GM18508 (cell line): Measurements from ENCODE around the gene CAPN1.
"Not testable (repeated sequence)": the region's sequence is repeated elsewhere in the genome, so short reads cannot be mapped to it uniquely, and the experiment has no call there.

Experiments used
- ATAC-seq: cut with Tn5 transposase; IDR thresholded peaks from one replicate; pipeline ENCODE4 v1.9.1; 2021; ENCODE audit warnings: moderate number of reproducible peaks; ENCODE audit not compliant: insufficient read depth, unreplicated experiment

Gene CAPN1

DNA sequence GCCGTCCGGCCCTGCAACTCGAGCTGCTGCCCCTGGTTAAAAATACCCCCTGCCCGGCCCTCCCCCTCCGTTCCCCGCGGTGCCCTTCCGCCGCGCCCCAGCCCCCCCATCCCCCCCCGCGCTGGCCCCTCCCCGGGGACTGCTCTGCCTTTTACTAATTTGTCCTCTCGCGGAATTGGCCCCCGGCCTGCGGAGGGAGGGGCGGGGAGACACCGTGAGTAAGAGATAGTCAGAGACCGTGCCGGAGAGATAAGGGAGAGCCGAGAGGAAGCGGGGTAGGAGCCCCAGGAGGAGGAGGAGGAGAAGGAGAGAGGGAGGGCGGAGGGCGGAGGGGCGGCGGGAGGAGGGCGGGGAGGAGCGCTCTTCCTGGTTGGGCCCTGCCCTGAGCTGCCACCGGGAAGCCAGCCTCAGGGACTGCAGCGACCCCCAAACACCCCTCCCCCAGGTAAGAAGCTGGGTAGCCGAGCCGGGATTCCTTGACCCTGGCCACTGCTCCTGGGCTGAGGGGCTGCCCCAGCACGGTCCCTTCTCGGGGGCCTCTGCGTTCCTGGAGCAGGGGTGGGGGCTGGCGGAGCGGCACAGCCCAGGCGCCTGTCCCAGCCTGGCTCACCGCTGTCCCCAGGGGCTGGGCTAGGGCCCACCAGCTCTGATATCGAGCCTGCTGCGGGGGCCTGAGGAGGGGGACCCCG is at the start of gene CAPN1:
CAPN1 (plus strand) TSS at position 360 of the 689 bp plus-strand sequence. CDS start 774 bp downstream, outside the sequence.
- ATAC-seq, result no peak

DNA sequence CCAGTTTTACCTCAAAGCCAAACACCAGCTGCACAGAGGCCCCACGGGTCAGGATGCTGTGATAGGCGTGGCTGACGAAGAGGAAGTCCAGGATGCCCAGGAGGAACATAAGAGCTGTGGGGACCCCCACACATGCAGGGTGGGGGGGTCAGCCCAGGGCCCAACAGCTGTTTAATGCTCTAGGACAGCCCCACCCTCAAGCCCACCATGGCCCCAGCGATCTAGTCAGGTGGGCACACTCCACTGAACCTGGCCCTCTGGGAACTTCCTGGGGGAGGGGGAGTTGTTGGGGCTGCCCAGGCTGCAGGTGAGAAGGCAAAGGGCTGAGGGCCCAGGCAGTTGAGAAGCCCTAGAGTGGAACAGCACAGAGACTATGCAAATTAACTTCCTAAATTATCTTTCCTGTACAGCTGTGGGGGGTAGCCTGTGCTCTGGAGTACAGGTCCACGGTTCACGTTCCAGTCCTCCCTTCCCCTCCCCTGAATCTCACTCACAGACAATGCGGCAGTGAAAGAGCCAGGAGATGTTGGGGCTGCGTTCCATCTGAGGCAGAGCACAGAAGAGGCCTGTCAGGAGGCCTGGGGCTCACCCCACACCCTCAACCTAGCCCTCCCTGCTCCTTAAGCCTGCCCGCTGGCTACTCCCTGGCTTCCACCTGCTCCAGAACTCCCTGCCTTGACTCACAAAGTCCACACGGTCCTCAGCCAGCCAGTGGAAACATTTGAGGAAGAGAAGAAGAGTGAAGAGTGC is 49.3 kb upstream of the CAPN1 start:
- no peak for ATAC-seq

DNA sequence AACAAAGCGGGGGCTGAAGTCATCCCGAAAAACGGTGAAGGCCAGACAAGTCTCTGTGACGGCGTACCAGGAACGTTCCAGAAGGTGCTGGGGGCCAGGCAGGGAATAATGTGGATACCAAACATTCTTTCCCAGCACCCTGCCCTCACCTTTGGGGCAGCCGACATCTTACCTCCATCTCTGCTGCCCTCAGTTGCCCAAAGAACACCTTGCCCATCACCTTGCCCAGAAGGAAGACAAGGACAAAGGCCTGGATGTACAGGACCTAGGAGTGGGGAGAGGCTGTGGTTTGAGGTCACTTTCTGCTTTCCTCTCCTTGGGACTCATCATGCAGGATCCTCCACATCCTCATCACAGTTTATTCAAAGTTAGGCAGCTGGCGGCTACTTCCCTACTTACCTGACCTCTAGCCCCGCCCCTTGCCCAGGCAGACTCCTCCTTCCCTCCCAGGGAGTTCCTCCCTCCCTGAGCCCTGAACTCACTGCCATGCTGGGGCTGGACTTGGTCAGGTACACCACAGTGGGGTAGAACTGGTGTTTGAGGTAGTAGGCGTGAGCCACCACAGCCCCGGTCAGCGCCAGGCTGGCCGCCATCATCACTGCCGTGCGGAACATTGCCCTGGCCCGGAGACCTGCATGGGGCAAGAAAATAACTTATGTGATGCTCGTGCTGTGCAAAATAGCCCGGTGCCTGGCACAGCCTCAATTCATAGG is 48.6 kb upstream of the CAPN1 start:
- no peak for ATAC-seq

DNA sequence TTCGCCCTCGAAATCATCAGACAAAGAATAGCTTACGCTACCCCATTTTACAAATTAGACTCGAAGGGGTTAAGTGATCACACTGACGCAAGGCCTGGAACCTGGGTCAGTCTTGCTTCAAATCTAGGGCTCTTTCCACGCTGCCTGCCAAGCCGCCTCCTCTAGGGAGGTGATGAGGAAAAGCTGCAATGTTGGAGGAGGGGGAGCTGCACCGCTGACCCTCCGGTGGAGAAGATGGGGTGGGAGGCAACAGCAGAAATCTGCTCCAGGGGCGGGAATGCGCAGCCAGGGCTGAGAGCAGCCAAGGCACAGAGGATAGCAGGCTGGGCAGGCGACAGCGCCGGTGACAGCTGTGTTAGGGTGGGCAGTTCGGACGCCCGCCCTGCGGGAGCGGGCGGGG is 48.0 kb upstream of the CAPN1 start:
- ATAC-seq, result no peak

DNA sequence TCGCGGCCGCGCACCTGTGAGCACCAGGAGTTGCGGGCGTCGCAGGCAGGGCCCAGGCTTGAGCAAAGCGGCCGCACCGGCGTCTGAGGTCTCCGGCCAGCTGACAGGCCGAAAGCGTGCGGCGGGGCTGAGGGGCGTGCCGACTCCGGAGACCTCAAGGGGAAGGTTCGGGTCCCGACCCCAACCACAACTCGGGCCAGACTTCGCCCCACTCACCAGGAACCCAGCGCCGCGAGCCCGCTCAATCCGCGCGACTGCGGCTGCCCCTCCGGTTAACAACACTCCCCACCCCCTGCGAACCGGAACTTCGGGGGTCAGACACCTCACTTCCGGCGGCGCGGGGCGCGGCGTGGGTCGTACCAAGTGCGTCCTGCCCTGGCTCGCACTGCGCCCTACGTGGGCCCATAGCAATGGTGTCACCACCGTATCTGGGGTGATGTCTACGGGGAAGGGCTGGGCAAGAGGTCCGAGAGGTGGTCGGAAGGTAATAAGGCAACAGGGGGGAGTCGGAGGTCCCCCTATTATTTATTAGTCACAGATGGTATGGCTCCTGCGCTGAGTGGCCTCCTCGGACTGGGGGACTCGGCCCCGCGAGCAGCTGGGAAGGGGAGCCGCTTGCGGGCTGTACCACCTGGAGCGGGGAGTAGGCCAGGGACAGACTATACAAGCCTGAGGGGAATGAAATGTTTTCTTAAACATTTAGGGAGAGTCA is 47.3 kb upstream of the CAPN1 start, which contains the start of gene SYVN1:
SYVN1 (minus strand) TSS at position 280 of the 712 bp plus-strand sequence. CDS start 918 bp downstream, outside the sequence.
- peak; percentile 19 for ATAC-seq

DNA sequence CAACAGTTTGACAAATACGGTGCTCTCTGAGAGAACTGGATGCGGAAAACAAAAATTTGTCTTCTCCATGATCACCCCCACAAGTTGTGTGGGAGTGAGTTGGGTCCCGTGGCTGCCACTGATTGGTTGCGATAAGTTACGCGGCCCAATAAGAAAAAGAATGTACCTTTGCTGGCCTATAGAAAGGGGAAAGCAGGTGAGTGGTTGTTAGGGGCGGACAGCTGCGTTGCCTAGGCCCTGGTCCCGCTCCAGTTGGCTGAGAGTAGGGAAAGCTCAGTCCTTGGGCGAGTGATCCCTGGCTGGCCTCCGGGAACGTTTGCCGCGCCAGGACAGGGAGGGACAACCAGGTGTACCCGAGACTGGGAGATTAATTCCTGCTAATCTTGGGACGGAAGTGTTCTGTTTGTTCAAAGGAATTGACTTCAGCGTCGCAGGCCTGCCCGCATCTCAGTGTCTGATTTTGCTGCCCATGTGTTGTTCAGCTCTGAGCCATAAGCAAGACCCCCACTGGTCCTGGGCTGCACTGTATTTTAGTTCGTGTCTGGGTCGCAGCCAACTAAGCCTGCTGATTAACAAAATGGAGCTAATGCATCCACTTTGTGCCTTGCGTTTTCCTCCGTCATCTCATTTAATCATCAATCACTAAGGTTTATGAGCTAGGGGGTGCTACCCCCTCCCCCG is 46.6 kb upstream of the CAPN1 start:
- peak; percentile 61 for ATAC-seq

DNA sequence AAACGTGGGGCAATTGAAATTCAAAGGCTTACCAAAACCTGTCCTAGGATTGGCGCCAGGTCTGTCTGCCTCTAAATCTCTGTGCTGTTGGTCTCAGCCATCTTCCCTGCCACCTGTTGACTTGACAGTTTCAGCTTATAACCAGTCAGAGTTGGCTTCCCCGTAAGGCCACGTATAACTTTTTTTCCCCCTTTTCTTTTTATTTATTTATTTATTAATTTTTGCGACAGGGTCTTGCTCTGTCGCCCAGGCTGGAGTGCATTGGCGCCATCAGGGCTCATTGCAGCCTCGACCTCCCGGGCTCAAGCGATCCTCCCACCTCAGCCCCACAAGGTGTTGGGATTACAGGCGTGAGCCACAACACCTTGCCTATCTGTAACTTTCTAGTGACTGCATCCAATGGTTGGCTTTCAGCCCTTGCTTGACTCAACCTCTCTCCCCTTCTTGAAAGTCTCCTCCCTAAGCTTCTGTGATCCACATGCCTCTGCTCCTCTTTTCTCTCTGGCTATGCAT is 46.0 kb upstream of the CAPN1 start:
- ATAC-seq, result no peak

DNA sequence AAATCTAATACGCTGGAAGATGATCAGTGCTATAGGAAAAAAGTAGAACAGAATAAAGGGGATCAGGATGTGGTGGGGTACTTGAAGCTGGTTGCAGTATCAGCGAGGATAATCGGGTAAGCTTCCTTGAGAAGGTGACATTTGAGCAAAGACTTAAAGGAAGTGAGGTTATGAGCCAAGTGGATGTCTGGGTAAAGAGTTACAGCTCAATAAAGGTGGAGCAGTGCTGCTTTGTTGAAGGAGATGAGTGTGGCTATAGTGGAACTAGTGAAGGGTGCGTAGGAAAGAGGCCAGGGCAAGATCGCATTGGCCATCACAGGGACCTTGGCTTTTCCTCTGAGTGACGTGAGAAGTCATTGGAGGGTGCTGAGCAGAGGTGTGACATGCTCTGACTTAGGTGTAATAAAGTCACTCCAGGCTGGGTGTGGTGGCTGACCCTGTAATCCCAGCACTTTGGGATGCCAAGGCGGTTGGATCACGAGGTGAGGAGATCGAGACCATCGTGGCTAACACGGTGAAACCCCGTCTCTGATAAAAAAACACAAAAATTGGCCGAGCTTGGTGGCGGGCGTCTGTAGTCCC is 45.1 kb upstream of the CAPN1 start:
- ATAC-seq, result no peak

DNA sequence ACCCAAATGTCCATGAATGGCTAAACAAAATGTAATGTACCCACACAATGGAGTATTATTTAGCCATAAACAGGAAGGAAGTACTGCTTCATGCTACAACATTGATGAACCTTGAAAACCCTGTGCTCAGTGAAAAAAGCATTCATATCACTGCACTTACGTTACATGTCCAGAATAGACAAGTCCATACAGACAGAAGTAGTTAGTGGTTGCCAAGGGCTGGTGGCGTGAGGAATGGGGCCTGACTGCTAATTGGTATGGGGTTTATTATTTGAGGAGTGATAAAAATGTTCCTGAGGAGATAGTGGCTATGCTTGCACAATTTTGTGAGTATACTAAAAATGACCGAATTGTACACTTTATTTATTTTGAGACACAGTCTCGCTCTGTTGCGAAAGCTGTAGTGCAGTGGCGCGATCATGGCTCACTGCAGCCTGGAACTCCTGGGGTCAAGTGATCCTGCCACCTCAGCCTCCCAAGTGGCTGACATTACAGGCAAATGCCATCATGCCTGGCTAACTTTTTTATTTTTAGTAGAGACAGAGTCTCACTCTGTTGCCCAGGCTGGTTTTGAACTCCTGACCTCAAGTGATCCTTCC is 39.7 kb upstream of the CAPN1 start:
- ATAC-seq, result no peak

DNA sequence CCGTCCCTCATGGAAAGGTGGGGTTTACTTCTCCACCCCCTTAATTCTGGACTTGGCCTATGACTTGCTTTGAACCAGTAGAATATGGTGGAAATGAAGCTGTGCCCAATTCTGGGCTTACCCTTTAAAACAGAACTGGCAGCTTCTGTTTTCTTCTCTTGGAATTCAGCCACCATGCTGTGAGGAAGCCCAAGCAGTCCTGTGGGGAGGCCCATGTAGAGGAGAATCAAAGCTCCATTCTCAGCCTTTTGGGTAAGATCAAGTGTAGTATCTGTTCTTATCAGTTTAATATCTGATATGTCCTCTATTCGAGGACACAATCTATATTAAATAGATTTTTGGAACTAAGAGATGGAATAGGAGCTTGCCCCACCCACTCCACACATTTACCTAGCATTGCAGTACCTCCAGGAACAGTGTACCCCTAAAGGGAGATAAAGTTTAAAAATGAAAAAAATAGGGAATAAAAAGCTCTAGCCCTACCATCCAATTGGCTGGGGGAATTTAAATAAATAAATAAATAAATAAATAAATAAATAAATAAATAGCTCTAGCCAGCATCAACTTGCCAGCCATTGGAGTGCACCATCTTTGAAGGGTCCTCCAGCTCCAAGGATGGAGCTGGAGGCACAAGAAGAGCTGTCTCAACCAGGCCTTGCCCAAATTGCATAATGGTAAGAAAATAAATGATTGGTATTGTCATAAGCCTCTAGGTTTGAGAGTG is 34.2 kb upstream of the CAPN1 start:
- no peak for ATAC-seq

DNA sequence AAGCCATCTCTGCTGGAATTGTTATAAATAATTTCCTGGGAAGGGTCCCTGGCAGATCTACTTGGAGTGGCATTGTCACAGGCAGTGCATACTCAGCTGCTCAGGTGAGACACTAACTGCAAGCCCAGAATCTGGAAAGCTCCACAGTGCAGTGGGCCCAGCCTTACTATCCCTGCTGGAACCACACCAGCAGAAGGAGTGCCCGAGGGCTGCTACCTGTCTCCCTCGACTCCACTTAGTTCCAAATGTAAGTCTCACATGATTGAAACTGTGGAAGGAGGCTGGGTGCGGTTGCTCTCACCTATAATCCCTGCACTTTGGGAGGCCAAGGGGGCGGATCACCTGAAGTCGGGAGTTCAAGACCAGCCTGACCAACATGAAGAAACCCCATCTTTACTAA is 33.1 kb upstream of the CAPN1 start:
- ATAC-seq, result no peak

DNA sequence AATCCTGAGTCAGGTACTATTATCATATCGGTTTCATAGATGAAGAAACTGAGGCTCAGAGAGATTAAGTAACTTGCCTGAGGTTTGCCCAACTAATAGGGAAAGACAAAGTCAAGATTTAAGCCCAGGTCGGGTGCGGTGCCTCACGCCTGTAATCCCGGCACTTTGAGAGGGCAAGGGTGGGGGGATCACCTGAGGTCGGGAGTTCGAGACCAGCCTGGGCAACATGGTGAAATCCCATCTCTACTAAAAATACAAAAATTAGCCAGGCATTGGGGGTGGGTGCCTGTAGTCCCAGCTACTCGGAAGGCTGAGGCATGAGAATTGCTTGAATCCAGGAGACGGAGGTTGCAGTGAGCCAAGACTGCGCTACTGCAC is 31.6 kb upstream of the CAPN1 start:
- ATAC-seq, result not testable (repeated sequence)

DNA sequence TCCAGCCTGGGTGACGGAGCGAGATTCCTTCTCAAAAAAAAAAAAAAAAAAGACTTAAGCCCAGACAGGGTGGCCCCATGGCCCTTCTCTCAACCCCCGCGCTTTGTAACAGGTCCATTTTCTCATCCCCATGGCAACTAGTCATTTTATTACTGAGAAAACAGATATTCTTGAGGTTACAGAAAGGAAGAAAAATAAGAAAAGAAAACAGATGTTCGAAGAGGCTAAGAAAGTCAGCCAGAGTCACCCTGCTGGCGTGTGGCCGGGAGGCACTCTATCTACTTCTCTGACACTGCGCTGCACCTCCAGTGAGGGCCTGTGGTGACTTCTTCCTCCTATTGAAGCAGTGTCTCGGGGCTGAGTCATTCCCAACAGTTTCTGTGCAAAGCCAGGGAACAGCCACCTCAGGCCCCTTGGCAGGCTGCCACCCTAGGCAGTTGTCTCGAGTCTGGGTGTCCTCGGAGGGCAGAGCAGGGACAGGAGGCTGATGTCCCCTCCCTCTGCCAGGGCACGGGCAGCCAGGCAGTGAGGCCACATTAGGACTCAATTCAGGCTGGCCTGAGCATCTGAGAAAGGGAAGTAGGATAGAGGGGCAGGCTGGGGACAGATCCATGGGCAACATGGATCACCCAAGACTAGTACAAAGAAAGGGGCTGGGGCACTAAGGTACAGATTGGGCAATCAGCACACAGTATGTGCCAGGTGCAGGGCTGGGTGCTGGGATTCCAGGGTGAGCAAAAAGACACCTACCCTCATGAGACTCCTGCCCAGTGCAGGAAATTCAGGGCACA is 31.0 kb upstream of the CAPN1 start:
- ATAC-seq, result no peak

DNA sequence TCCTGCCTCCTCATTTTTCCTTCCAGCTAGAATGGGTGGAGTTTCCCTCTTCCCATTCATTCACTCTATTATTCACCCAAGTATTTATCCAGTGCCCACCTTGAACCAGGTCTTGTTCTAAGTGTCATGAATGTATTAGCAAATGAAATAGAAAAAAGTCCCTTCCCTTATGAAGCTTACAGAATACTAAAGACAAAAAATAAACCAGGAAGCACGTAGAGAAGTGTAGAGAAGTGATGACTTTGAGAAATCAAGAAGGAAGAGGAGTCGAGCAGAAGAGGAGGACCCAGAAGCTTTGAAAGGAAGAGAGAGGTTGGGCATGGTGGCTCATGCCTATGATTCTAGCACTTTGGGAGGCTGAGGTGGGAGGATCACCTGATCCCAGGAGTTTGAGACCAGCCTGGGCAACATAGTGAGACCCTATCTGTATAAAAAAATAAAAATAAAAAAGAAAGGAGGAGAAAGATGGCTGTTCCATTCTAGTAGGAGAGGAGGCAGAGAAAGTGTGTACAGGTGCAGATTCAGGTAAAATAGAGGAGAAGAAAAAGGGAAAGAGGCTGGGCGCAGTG is 30.3 kb upstream of the CAPN1 start:
- ATAC-seq, result no peak

DNA sequence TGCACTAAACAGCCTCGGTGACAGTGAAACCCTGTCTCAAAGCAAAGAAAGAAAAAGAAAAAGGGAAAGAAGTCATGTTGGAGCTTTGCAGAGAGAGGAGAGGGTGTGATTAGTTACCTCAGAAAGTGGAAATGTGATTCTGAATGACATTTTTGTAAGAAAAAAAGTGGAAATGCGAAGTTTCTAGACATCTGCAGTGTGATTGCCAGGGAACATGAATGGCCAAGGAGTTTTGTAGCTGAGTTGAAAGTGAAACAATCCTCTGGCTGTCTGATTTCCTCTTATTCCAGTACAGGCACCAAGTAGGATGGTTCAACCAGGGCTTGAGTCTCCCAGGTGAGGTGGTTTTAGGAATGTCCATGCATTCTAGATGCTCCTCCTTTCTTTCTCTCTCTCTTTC is 29.6 kb upstream of the CAPN1 start:
- no peak for ATAC-seq

DNA sequence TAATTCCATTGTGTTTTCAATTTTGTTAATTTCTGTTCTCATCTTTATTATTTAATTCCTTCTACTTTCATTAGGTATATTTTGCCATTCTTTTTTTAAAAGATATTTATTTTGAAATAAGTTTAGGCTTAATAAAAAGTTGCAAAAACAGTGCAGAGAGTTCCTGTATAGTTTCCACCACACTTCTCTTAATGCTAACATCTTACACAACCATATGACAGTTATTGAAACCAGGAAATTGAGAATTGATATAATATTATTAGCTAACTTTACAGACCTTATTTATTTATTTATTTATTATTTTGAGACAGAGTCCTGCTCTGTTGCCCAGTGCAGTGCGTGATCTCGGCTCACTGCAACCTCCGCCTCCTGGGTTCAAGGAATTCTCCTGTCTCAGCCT is 25.5 kb upstream of the CAPN1 start:
- ATAC-seq, result no peak

DNA sequence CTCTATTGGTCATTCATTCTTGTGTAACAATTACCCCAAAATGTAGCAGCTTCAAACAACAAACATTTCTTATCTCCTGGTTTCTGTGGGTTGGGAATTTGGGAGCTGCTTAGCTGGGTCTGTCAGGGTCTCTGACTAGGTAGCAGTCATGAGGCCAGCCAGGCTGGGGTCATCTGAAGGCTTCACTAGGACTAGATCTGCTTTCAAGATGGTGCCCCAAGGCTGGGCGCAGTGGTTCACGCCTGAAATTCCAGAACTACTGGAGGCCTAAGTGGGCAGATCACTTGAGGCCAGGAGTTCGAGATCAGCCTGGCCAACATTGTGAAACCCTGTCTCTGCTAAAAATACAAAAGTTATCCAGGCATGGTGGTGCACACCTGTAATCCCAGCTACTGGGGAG is 24.8 kb upstream of the CAPN1 start:
- no peak for ATAC-seq
